ENCODE results near the gene CPTP.
A peak's percentile ranks its signal among the peaks of the same experiment; 100 is the strongest.

CPTP gene

GRCh38 chr1:1308756-1309250, 15.8 kb upstream of the CPTP start:
- H3K4me2 ChIP-seq, result peak overlapping the region; percentile 80
- peak overlapping the region; percentile 66 for H3K27ac ChIP-seq
- H4K20me1 ChIP-seq (ENCODE audit: insufficient read depth), result no peaks in the 10 kb centered on the region
- no peak for TF ChIP-seq CTCF (conservative IDR thresholded peaks at IDR 0.05; ENCODE audit: low read depth, low read length)
- peaks cover 17% of the 10 kb centered on the region for H3K4me1 ChIP-seq (ENCODE audit: low read depth, poor library complexity, severe bottlenecking)
- no peaks in the 10 kb centered on the region for H3K27me3 ChIP-seq (ENCODE audit: insufficient read depth, low read depth)
- H3K4me3 ChIP-seq (IDR thresholded peaks at IDR 0.05; ENCODE audit: insufficient read depth, low read depth, low read length), result no peak overlapping the region
- peak overlapping the region; percentile 67 for H2AFZ ChIP-seq (ENCODE audit: low read depth)
- peak overlapping the region; percentile 89 for H3K9ac ChIP-seq
- H3K79me2 ChIP-seq (ENCODE audit: insufficient read depth, low read depth), result peaks cover 35% of the 10 kb centered on the region
- H3K36me3 ChIP-seq (ENCODE audit: insufficient read depth), result no peaks in the 10 kb centered on the region

DNA sequence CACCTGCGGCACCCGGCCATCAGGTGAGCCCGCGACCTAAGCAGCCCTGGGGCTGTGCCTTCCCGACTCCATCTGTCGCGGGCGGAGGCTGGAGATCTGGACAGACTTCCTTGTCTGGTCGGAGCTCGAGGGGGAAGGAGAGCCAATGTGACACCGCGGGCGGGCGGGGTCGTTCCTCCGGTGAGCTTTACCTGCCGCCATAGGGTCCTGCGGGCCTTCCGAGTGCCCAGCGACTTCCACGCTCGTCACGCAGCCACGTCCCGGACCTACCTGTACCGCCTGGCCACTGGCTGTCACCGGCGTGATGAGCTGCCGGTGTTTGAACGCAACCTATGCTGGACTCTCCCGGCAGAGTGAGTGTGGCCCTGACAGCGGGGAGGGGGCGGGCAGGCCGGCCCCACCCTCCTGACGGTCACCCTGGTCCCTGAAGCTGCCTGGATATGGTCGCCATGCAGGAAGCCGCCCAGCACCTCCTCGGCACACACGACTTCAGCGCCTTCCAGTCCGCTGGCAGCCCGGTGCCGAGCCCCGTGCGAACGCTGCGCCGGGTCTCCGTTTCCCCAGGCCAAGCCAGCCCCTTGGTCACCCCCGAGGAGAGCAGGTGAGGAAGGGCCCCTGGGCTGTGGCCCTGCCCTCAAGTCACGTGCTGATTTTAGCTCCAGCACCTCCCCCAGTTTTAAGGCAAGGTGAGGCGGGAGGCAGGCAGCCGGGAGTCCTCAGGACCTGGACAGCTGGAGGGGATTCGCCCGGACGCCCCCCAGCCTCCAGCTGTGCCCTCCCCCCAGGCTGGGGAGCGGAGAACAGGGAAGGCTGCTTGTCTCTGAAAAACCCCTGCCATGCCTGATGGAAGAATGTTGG, 15.1 kb upstream of the CPTP start:
- peak overlapping the region; percentile 67 for H2AFZ ChIP-seq (ENCODE audit: low read depth)
- peak overlapping the region; percentile 80 for H3K4me2 ChIP-seq
- no peaks in the 10 kb centered on the region for H3K27me3 ChIP-seq (ENCODE audit: insufficient read depth, low read depth)
- H3K4me3 ChIP-seq (IDR thresholded peaks at IDR 0.05; ENCODE audit: insufficient read depth, low read depth, low read length), result no peak overlapping the region
- peak overlapping the region; percentile 66; the same call in 1 of the 2 replicates for H3K27ac ChIP-seq
- no peak for TF ChIP-seq CTCF (conservative IDR thresholded peaks at IDR 0.05; ENCODE audit: low read depth, low read length)
- peaks cover 34% of the 10 kb centered on the region for H3K79me2 ChIP-seq (ENCODE audit: insufficient read depth, low read depth)
- no peaks in the 10 kb centered on the region for H3K36me3 ChIP-seq (ENCODE audit: insufficient read depth)
- peaks cover 15% of the 10 kb centered on the region for H3K4me1 ChIP-seq (ENCODE audit: low read depth, poor library complexity, severe bottlenecking)
- no peaks in the 10 kb centered on the region for H4K20me1 ChIP-seq (ENCODE audit: insufficient read depth)
- peak overlapping the region; percentile 89 for H3K9ac ChIP-seq

- H2AFZ ChIP-seq (ENCODE audit: low read depth), result no peak overlapping the region
- no peaks in the 10 kb centered on the region for H4K20me1 ChIP-seq (ENCODE audit: insufficient read depth)
- H3K4me3 ChIP-seq (IDR thresholded peaks at IDR 0.05; ENCODE audit: insufficient read depth, low read depth, low read length), result no peak overlapping the region
- no peaks in the 10 kb centered on the region for H3K27me3 ChIP-seq (ENCODE audit: insufficient read depth, low read depth)
- peak overlapping the region; percentile 80; the same call in 1 of the 2 replicates for H3K4me2 ChIP-seq
- peaks cover 9% of the 10 kb centered on the region for H3K4me1 ChIP-seq (ENCODE audit: low read depth, poor library complexity, severe bottlenecking)
- H3K36me3 ChIP-seq (ENCODE audit: insufficient read depth), result no peaks in the 10 kb centered on the region
- no peak overlapping the region for H3K9ac ChIP-seq
- no peak for TF ChIP-seq CTCF (conservative IDR thresholded peaks at IDR 0.05; ENCODE audit: low read depth, low read length)
- H3K27ac ChIP-seq, result no peak overlapping the region
- H3K79me2 ChIP-seq (ENCODE audit: insufficient read depth, low read depth), result peaks cover 28% of the 10 kb centered on the region
These were observed 14.6 kb upstream of the CPTP start for GRCh38 chr1:1310109-1310385.

DNA sequence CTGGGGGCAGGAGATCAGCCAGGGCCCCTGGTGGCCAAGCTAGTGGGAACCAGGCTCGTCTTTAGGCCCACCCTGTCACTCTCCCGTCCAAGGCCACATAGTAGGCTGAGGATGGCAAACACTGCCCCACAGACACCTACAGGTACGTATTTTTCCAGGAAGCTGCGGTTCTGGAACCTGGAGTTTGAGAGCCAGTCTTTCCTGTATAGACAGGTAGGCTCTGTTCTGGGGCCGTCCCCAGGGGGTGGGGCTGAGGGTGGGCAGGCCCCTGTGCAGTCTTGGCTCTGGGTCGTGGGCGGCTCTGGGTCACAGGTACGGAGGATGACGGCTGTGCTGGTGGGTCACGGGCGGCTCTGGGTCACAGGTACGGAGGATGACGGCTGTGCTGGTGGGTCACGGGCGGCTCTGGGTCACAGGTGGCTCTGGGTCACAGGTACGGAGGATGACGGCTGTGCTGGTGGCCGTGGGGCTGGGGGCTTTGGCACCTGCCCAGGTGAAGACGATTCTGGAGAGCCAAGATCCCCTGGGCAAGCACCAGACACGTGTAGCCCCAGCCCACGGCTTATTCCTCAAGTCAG, 14.0 kb upstream of the CPTP start:
- H3K9ac ChIP-seq, result no peak overlapping the region
- H3K27me3 ChIP-seq (ENCODE audit: insufficient read depth, low read depth), result no peaks in the 10 kb centered on the region
- H3K36me3 ChIP-seq (ENCODE audit: insufficient read depth), result no peaks in the 10 kb centered on the region
- no peak for TF ChIP-seq CTCF (conservative IDR thresholded peaks at IDR 0.05; ENCODE audit: low read depth, low read length)
- no peaks in the 10 kb centered on the region for H4K20me1 ChIP-seq (ENCODE audit: insufficient read depth)
- no peak overlapping the region for H3K4me2 ChIP-seq
- peaks cover 28% of the 10 kb centered on the region for H3K79me2 ChIP-seq (ENCODE audit: insufficient read depth, low read depth)
- no peak overlapping the region for H3K27ac ChIP-seq
- H3K4me3 ChIP-seq (IDR thresholded peaks at IDR 0.05; ENCODE audit: insufficient read depth, low read depth, low read length), result no peak overlapping the region
- H2AFZ ChIP-seq (ENCODE audit: low read depth), result no peak overlapping the region
- peaks cover 5% of the 10 kb centered on the region for H3K4me1 ChIP-seq (ENCODE audit: low read depth, poor library complexity, severe bottlenecking)

All from KMS-11 (cell line).